SU-DHL-6 (cell line): ENCODE results near the gene INSC.
A peak's percentile ranks its signal among the peaks of the same experiment; 100 is the strongest.

Experiments used
- H2AFZ ChIP-seq: fragments of 200-600 bp; sonication (generic); 2 replicates; pipeline ENCODE4 v1.6.1; 2014; ENCODE audit warnings: low read depth, mild to moderate bottlenecking, moderate library complexity, mixed read lengths, antibody characterized with exemption, low read length; ENCODE audit not compliant: severe bottlenecking
- H3F3A ChIP-seq: fragments of 200-600 bp; shearing (Covaris generic); 2 replicates; pipeline ENCODE4 v1.6.0; 2016; ENCODE audit warnings: antibody characterized with exemption, mild to moderate bottlenecking; ENCODE audit not compliant: insufficient read depth
- H3K27ac ChIP-seq: fragments of 200-600 bp; sonication (generic); 2 replicates; pipeline ENCODE4 v1.5.1; 2016; ENCODE audit warnings: low read depth, mild to moderate bottlenecking, low read length, moderate library complexity, mixed read lengths
- H3K27me3 ChIP-seq: fragments of 200-600 bp; sonication (generic), shearing (Covaris generic); 2 replicates; pipeline ENCODE4 v1.6.0; 2014; ENCODE audit warnings: mild to moderate bottlenecking, low read length
- H3K36me3 ChIP-seq: fragments of 200-600 bp; sonication (generic); 2 replicates; pipeline ENCODE4 v1.6.1; 2014; ENCODE audit warnings: mild to moderate bottlenecking, low read length, mixed read lengths
- H3K4me2 ChIP-seq: fragments of 300-600, 200-600 bp; shearing (Covaris generic), sonication (generic); 2 replicates; pipeline ENCODE4 v1.6.0; 2014; ENCODE audit warnings: low read length, low read depth, mild to moderate bottlenecking; ENCODE audit not compliant: poor library complexity, severe bottlenecking
- H3K4me3 ChIP-seq: fragments of 200-600 bp; sonication (generic); 2 replicates; pipeline ENCODE4 v1.5.1; 2014; ENCODE audit warnings: antibody characterized with exemption, low read length, mild to moderate bottlenecking, mixed read lengths; ENCODE audit not compliant: insufficient read depth, poor library complexity, severe bottlenecking
- H3K79me2 ChIP-seq: fragments of 200-600 bp; sonication (generic); 2 replicates; pipeline ENCODE4 v1.6.1; 2014; ENCODE audit warnings: mild to moderate bottlenecking, low read length, moderate library complexity; ENCODE audit not compliant: insufficient read depth
- H3K9ac ChIP-seq: fragments of 200-600 bp; sonication (generic); 2 replicates; pipeline ENCODE4 v1.7.0; 2014; ENCODE audit warnings: mild to moderate bottlenecking, low read length
- H3K9me2 ChIP-seq: fragments of 200-600 bp; sonication (generic); replicated peaks from 2 replicates; pipeline ENCODE4 v1.6.1; 2014; ENCODE audit warnings: low read length; ENCODE audit not compliant: insufficient read depth
- H3K9me3 ChIP-seq: fragments of 200-600 bp; sonication (generic); 2 replicates; pipeline ENCODE4 v1.6.1; 2014; ENCODE audit warnings: low read length, mixed read lengths; ENCODE audit not compliant: insufficient read depth
- H4K20me1 ChIP-seq: fragments of 200-600 bp; sonication (generic); 2 replicates; pipeline ENCODE4 v1.6.1; 2014; ENCODE audit warnings: low read depth, mild to moderate bottlenecking, antibody characterized with exemption, low read length, moderate library complexity, mixed read lengths
- CTCF ChIP-seq: fragments of 200-600 bp; sonication (generic); IDR thresholded peaks from one replicate; pipeline ENCODE4 v1.5.1; 2017; ENCODE audit warnings: antibody characterized with exemption, mild to moderate bottlenecking, low read length, moderate library complexity; ENCODE audit not compliant: insufficient read depth, poor library complexity, severe bottlenecking
- EZH2phosphoT487 ChIP-seq: fragments of 200-600 bp; sonication (generic), shearing (Covaris generic); conservative IDR thresholded peaks from 2 replicates; pipeline ENCODE4 v1.6.1; 2018; ENCODE audit warnings: mild to moderate bottlenecking, antibody characterized with exemption, low read length, moderate library complexity, mixed read lengths

Gene INSC

GRCh38 chr11:15101072-15101709, 13.5 kb upstream of the INSC start:
- Histone ChIP-seq H3K4me2 (no peak overlapping the region), H3K9ac (no peak overlapping the region), H3K9me3 (no peaks in the 10 kb centered on the region), H3F3A (no peaks in the 10 kb centered on the region), H3K9me2 (no peaks in the 10 kb centered on the region), H3K27ac (no peak overlapping the region), H3K4me3 (no peak overlapping the region), H3K36me3 (no peaks in the 10 kb centered on the region), H2AFZ (no peak overlapping the region), H3K27me3 (no peaks in the 10 kb centered on the region), H4K20me1 (no peaks in the 10 kb centered on the region), H3K79me2 (no peaks in the 10 kb centered on the region)
- peak; percentile 98 for TF ChIP-seq CTCF
- TF ChIP-seq EZH2phosphoT487 = no peak

- Histone ChIP-seq H3K9me3 (no peaks in the 10 kb centered on the region), H3K27me3 (no peaks in the 10 kb centered on the region), H3K79me2 (no peaks in the 10 kb centered on the region), H3K36me3 (no peaks in the 10 kb centered on the region), H3K4me2 (no peak overlapping the region), H3F3A (no peaks in the 10 kb centered on the region), H2AFZ (no peak overlapping the region), H3K27ac (no peak overlapping the region), H3K9ac (no peak overlapping the region), H3K9me2 (no peaks in the 10 kb centered on the region), H3K4me3 (no peak overlapping the region), H4K20me1 (no peaks in the 10 kb centered on the region)
- TF ChIP-seq EZH2phosphoT487 (no peak), CTCF (no peak)
Observed at GRCh38 chr11:15104166-15104565, 10.6 kb upstream of the INSC start.

GRCh38 chr11:15106201-15106965, 8.3 kb upstream of the INSC start:
- no peaks in the 10 kb centered on the region for H3K36me3 ChIP-seq
- TF ChIP-seq EZH2phosphoT487 = no peak
- H3K9me2 ChIP-seq = no peaks in the 10 kb centered on the region
- H3K4me2 ChIP-seq = no peak overlapping the region
- H3K9ac ChIP-seq = no peak overlapping the region
- no peak overlapping the region for H3K4me3 ChIP-seq
- H2AFZ ChIP-seq = no peak overlapping the region
- H4K20me1 ChIP-seq = no peaks in the 10 kb centered on the region
- no peaks in the 10 kb centered on the region for H3K27me3 ChIP-seq
- H3K79me2 ChIP-seq = no peaks in the 10 kb centered on the region
- no peaks in the 10 kb centered on the region for H3F3A ChIP-seq
- H3K27ac ChIP-seq = no peak overlapping the region
- H3K9me3 ChIP-seq = no peaks in the 10 kb centered on the region
